Endodermal cell (in vitro differentiated cells): Measurements from ENCODE around the gene SNRPA. TPM values are rescaled to one million over a fixed set of nuclear protein-coding genes. Genes with fewer than 3 reads are reported as not detected.

Source experiments
- DNase-seq: peaks from one replicate; pipeline ENCODE4 v3.0.0-alpha.2; 2017
- H3K27ac ChIP-seq: 2 replicates; pipeline ENCODE4 v1.5.1; 2013; ENCODE audit warnings: mild to moderate bottlenecking, low read depth, low read length, moderate library complexity
- H3K27me3 ChIP-seq: 2 replicates; pipeline ENCODE4 v1.6.1; 2013; ENCODE audit warnings: mild to moderate bottlenecking, low read length, moderate library complexity; ENCODE audit not compliant: insufficient read depth, control insufficient read depth, poor library complexity, severe bottlenecking
- H3K36me3 ChIP-seq: 2 replicates; pipeline ENCODE4 v1.7.0; 2013; ENCODE audit warnings: mild to moderate bottlenecking, low read length, moderate library complexity; ENCODE audit not compliant: control insufficient read depth, insufficient read depth
- H3K4me1 ChIP-seq: one replicate; pipeline ENCODE4 v1.7.0; 2013; ENCODE audit warnings: low read length; ENCODE audit not compliant: control insufficient read depth, insufficient read depth
- H3K4me3 ChIP-seq: 2 replicates; pipeline ENCODE4 v1.5.1; 2013; ENCODE audit warnings: mild to moderate bottlenecking, low read length, moderate library complexity
- H3K9ac ChIP-seq: 2 replicates; pipeline ENCODE4 v1.6.1; 2013; ENCODE audit warnings: mild to moderate bottlenecking, low read length, moderate library complexity; ENCODE audit not compliant: poor library complexity, severe bottlenecking; ENCODE audit errors: extremely low read depth
- H3K9me3 ChIP-seq: 2 replicates; pipeline ENCODE4 v1.6.1; 2013; ENCODE audit warnings: mild to moderate bottlenecking, low read length, moderate library complexity; ENCODE audit not compliant: control insufficient read depth
- H3K27ac Mint-ChIP-seq: 2 replicates; pipeline ENCODE4 v1.8.0; 2020; ENCODE audit warnings: mixed read lengths
- H3K27me3 Mint-ChIP-seq: 2 replicates; pipeline ENCODE4 v1.8.0; 2021; ENCODE audit warnings: mild to moderate bottlenecking, mixed read lengths; ENCODE audit not compliant: insufficient read depth
- H3K36me3 Mint-ChIP-seq: 2 replicates; pipeline ENCODE4 v1.8.0; 2020; ENCODE audit warnings: low read depth, mixed read lengths
- H3K4me1 Mint-ChIP-seq: 2 replicates; pipeline ENCODE4 v1.8.0; 2020; ENCODE audit warnings: mixed read lengths
- H3K4me3 Mint-ChIP-seq: 2 replicates; pipeline ENCODE4 v1.8.0; 2020; ENCODE audit warnings: mild to moderate bottlenecking, moderate library complexity, mixed read lengths
- H3K9me3 Mint-ChIP-seq: 2 replicates; pipeline ENCODE4 v1.8.0; 2020; ENCODE audit warnings: mild to moderate bottlenecking, mixed read lengths
- CTCF ChIP-seq: fragments of 200-600 bp; sonication (generic); conservative IDR thresholded peaks from 2 replicates; pipeline ENCODE4 v1.5.0; 2021; ENCODE audit warnings: antibody characterized with exemption, mild to moderate bottlenecking
- WGBS, 2 experiments: methylation state at CpG; one replicate each; pipeline versions ENCODE4 v1.1.5 to v1.1.7; 2013; ENCODE audit warnings: missing lambda C conversion rate in 2 of 2, mixed read lengths in 1 of 2; ENCODE audit not compliant: insufficient coverage in 1 of 2, insufficient read length in 1 of 2; 5-methylcytosine and 5-hydroxymethylcytosine counted together
- total RNA-seq, 2 donors: library from RNA; stranded (reverse); fragmentation: NEBNext Ultra II Directional in 1 of 2; extraction: Animal tissue kit (Norgen Biotek cat#: 25700) in 1 of 2; gene quantifications; 2 replicates in 1 of 2; 3 replicates in 1 of 2; pipeline ENCODE4 v1.2.1, GENCODE V29; 2021

The SNRPA gene
- total RNA-seq, 2 donors from 2014 or later, result 160 to 199 TPM

DNA sequence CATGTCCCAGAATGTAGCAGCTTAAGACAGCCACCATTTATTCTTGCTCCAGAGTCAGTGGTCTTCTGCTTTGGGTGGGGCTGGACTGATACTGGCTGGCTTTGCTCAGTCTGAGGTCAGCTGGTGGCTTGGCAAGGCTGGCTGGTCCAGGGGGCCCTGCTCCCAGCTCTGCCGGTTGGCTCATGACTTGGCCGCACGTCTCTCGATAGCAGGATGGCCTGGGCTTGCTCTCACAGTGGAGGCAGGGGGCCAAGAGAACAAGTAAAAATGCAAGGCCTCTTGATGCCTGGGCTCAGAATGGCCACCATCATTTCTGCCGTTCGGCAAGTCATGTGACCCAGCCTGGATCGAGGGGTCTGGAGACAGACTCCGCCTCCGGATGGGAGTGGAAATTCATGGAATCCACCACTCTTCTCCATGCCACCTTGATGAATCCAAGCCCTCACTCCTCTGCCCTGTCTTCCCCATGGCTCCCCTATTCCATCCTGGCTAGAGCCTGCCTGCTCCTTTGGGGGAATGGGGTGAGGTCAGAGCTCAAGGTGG is 13.8 kb upstream of the SNRPA start:
- H3K27me3 Mint-ChIP-seq, result no peaks in the 10 kb centered on the region
- no peak for TF ChIP-seq CTCF
- no peak overlapping the region for H3K4me3 Mint-ChIP-seq
- H3K36me3 Mint-ChIP-seq, result peaks cover 61% of the 10 kb centered on the region
- Histone ChIP-seq H3K9ac (no peak overlapping the region), H3K27me3 (no peaks in the 10 kb centered on the region), H3K4me1 (no peaks in the 10 kb centered on the region), H3K4me3 (no peak overlapping the region), H3K27ac (no peak overlapping the region), H3K36me3 (peaks cover 53% of the 10 kb centered on the region), H3K9me3 (no peaks in the 10 kb centered on the region)
- no peaks in the 10 kb centered on the region for H3K4me1 Mint-ChIP-seq
- WGBS, 2 experiments, result 91 to 94% methylated on average over 6 to 9 of the region's 9 CpGs
- no peak for DNase-seq
- no peaks in the 10 kb centered on the region for H3K9me3 Mint-ChIP-seq
- H3K27ac Mint-ChIP-seq, result no peak overlapping the region

- H3K4me1 ChIP-seq, result no peaks in the 10 kb centered on the region
- H3K9ac ChIP-seq, result no peak overlapping the region
- H3K9me3 ChIP-seq, result no peaks in the 10 kb centered on the region
- no peaks in the 10 kb centered on the region for H3K9me3 Mint-ChIP-seq
- no peaks in the 10 kb centered on the region for H3K4me1 Mint-ChIP-seq
- TF ChIP-seq CTCF, result no peak
- H3K4me3 ChIP-seq, result no peak overlapping the region
- peak overlapping the region; percentile 70 for H3K27ac ChIP-seq
- 89 to 95% methylated on average over 21 to 22 of the region's 22 CpGs for WGBS, 2 experiments
- H3K36me3 ChIP-seq, result peaks cover 35% of the 10 kb centered on the region
- H3K36me3 Mint-ChIP-seq, result peaks cover 43% of the 10 kb centered on the region
- H3K27me3 ChIP-seq, result no peaks in the 10 kb centered on the region
- DNase-seq, result no peak
- H3K4me3 Mint-ChIP-seq, result no peak overlapping the region
- peak overlapping the region; percentile 10 for H3K27ac Mint-ChIP-seq
- no peaks in the 10 kb centered on the region for H3K27me3 Mint-ChIP-seq
Measured at GRCh38 chr19:40739030-40739839, 11.8 kb upstream of the SNRPA start.

DNA sequence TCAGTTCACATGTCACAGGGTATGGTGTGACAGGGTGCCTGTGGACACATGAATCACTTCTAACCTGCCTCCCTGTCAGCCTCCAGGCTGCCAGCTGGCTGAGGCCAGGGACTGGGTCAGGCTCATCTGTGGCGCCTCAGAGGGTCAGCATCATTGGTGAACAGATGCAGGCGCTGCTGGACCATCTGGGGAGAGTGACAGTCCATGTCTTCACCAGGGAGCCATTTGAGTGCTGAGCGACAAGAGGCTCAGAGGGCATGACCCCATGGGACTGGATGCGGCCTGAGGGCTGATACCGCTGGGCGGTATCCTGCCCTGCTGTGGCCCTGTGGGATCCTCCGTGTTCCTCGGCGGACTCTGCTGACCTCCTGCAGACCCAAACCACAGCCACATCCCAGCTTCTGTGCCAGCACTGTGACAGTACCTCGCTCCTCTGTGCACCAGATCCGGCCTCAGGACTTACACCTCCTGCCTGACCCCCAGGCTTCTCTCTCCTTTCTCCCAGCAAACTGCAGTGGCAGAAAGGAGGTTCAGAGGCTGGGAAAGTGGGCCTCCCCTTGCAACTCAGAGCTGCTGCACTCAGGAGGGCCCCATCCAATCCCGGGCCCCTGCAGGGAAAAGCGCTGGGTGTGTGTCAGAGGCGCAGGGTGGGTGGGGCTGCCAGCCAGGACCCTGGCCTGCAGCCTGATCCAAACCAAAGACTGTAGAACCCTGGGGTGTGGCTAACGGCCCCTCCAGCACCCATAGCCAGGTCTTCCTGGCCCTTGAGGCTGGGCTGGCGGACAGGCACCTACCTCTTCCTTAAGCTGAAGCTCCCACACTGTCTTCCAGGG is 10.9 kb upstream of the SNRPA start:
- peaks cover 37% of the 10 kb centered on the region for H3K36me3 Mint-ChIP-seq
- Histone ChIP-seq H3K4me3 (no peak overlapping the region), H3K27me3 (no peaks in the 10 kb centered on the region), H3K9ac (no peak overlapping the region), H3K4me1 (no peaks in the 10 kb centered on the region), H3K9me3 (no peaks in the 10 kb centered on the region), H3K27ac (peak overlapping the region; percentile 72), H3K36me3 (peaks cover 28% of the 10 kb centered on the region)
- H3K27ac Mint-ChIP-seq, result no peak overlapping the region
- 89 to 92% methylated on average over 9 to 16 of the region's 16 CpGs for WGBS, 2 experiments
- H3K4me3 Mint-ChIP-seq, result no peak overlapping the region
- H3K4me1 Mint-ChIP-seq, result peaks cover 3% of the 10 kb centered on the region
- DNase-seq, result no peak
- no peak for TF ChIP-seq CTCF
- no peaks in the 10 kb centered on the region for H3K9me3 Mint-ChIP-seq
- no peaks in the 10 kb centered on the region for H3K27me3 Mint-ChIP-seq
